IMR-90 (cell line): ENCODE results near the gene FRAS1. TPM values are rescaled to one million over a fixed set of nuclear protein-coding genes. Genes with fewer than 3 reads are reported as not detected.
A peak's percentile ranks its signal among the peaks of the same experiment; 100 is the strongest.

Experiments used
- ATAC-seq: fragments of 200-7000 bp; cut with Tn5 transposase; 2 replicates; pipeline ENCODE4 v1.9.1; 2020; ENCODE audit warnings: low read depth, mild to moderate bottlenecking, moderate library complexity
- BruUV-seq: library from RNA; stranded (reverse); fragments of 400-500 nt; replicated peaks from 2 replicates; lab custom pipeline; 2021; lab: Mats Ljungman, UMichigan
- CTCF ChIA-PET: fragments of 300-600 bp; formaldehyde crosslinking; extraction: SDS; loops from one replicate; lab custom pipeline; 2021; ENCODE audit warnings: antibody characterized with exemption; lab: Yijun Ruan, JAX
- POLR2A ChIA-PET: fragments of 300-600 bp; sonication (Branson Sonifier 250); formaldehyde crosslinking; loops from one replicate; lab custom pipeline; 2022; ENCODE audit warnings: antibody characterized with exemption; ENCODE audit not compliant: unreplicated experiment; lab: Charles Lee
- DNase-seq: peaks from one replicate; pipeline ENCODE4 v3.0.0; 2013
- H2AFZ ChIP-seq: replicated peaks from 2 replicates; pipeline ENCODE3; 2013; ENCODE audit warnings: low read length, mild to moderate bottlenecking; ENCODE audit not compliant: poor library complexity
- H2AK5ac ChIP-seq: 2 replicates; pipeline ENCODE4 v1.6.1; 2013; ENCODE audit warnings: low read depth, low read length, inconsistent platforms
- H2AK9ac ChIP-seq: replicated peaks from 2 replicates; pipeline ENCODE3; 2013; ENCODE audit warnings: mild to moderate bottlenecking, low read depth, low read length, moderate library complexity; ENCODE audit not compliant: poor library complexity
- H2BK120ac ChIP-seq: 2 replicates; pipeline ENCODE4 v1.6.1; 2013; ENCODE audit warnings: low read depth, low read length, inconsistent platforms
- H2BK15ac ChIP-seq: 3 replicates; pipeline ENCODE4 v1.6.1; 2013; ENCODE audit warnings: low read depth, low read length, inconsistent platforms
- H2BK20ac ChIP-seq: 2 replicates; pipeline ENCODE4 v1.6.1; 2013; ENCODE audit warnings: low read depth, mild to moderate bottlenecking, inconsistent platforms, low read length, moderate library complexity
- H2BK5ac ChIP-seq: 2 replicates; pipeline ENCODE4 v1.6.1; 2013; ENCODE audit warnings: mild to moderate bottlenecking, low read depth, low read length, inconsistent platforms; ENCODE audit not compliant: poor library complexity, severe bottlenecking
- H3K14ac ChIP-seq: replicated peaks from 2 replicates; pipeline ENCODE4 v1.6.1; 2013; ENCODE audit warnings: low read depth, low read length, inconsistent platforms
- H3K18ac ChIP-seq: 2 replicates; pipeline ENCODE4 v1.6.1; 2013; ENCODE audit warnings: low read depth, low read length, control low read depth
- H3K23ac ChIP-seq: 2 replicates; pipeline ENCODE4 v1.6.1; 2013; ENCODE audit warnings: low read depth, low read length, inconsistent platforms
- H3K27ac ChIP-seq: 2 replicates; pipeline ENCODE4 v1.5.1; 2013; ENCODE audit warnings: mild to moderate bottlenecking, control low read depth, low read length; ENCODE audit not compliant: insufficient read depth
- H3K27me3 ChIP-seq: 2 replicates; pipeline ENCODE4 v1.6.1; 2013; ENCODE audit warnings: low read length; ENCODE audit not compliant: control insufficient read depth, insufficient read depth
- H3K36me3 ChIP-seq: 2 replicates; pipeline ENCODE4 v1.6.1; 2013; ENCODE audit warnings: low read length, mixed read lengths; ENCODE audit not compliant: control insufficient read depth, insufficient read depth
- H3K4ac ChIP-seq: 2 replicates; pipeline ENCODE4 v1.6.1; 2013; ENCODE audit warnings: low read depth, low read length, inconsistent platforms
- H3K4me1 ChIP-seq: 2 replicates; pipeline ENCODE4 v1.6.1; 2013; ENCODE audit warnings: low read length, mixed read lengths; ENCODE audit not compliant: control insufficient read depth, insufficient read depth
- H3K4me2 ChIP-seq: 2 replicates; pipeline ENCODE4 v1.6.1; 2013; ENCODE audit warnings: low read depth, mild to moderate bottlenecking, control low read depth, low read length, moderate library complexity
- H3K4me3 ChIP-seq: 2 replicates; pipeline ENCODE4 v1.5.1; 2013; ENCODE audit warnings: low read depth, mild to moderate bottlenecking, control low read depth, low read length, moderate library complexity; ENCODE audit not compliant: insufficient read depth
- H3K56ac ChIP-seq: 2 replicates; pipeline ENCODE4 v1.6.1; 2013; ENCODE audit warnings: low read length, inconsistent platforms; ENCODE audit not compliant: insufficient read depth; ENCODE audit errors: extremely low read depth
- H3K79me1 ChIP-seq, 2 experiments: 2 replicates each; pipeline ENCODE4 v1.6.1; 2013; ENCODE audit warnings: low read length in 2 of 2, inconsistent platforms in 1 of 2, low read depth in 1 of 2
- H3K9ac ChIP-seq: 2 replicates; pipeline ENCODE4 v1.6.1; 2013; ENCODE audit warnings: low read depth, low read length, control low read depth
- H3K9me1 ChIP-seq: 2 replicates; pipeline ENCODE4 v1.6.1; 2013; ENCODE audit warnings: low read length, inconsistent platforms; ENCODE audit not compliant: insufficient read depth
- H3K9me3 ChIP-seq: 2 replicates; pipeline ENCODE4 v1.6.1; 2013; ENCODE audit warnings: low read length; ENCODE audit not compliant: control insufficient read depth, insufficient read depth
- H4K20me1 ChIP-seq: 2 replicates; pipeline ENCODE4 v1.6.1; 2013; ENCODE audit warnings: low read length, inconsistent platforms; ENCODE audit not compliant: insufficient read depth
- H4K5ac ChIP-seq: 2 replicates; pipeline ENCODE4 v1.6.1; 2013; ENCODE audit warnings: mild to moderate bottlenecking, low read depth, low read length, control low read depth
- H4K8ac ChIP-seq, 2 experiments: 2 replicates each; pipeline ENCODE4 v1.6.1; 2013; ENCODE audit warnings: low read depth in 2 of 2, low read length in 2 of 2, control low read depth in 1 of 2, inconsistent platforms in 1 of 2
- H4K91ac ChIP-seq: 2 replicates; pipeline ENCODE4 v1.6.1; 2013; ENCODE audit warnings: low read depth, low read length, inconsistent platforms; ENCODE audit not compliant: insufficient read depth
- CEBPB ChIP-seq: IDR thresholded peaks from 2 replicates; pipeline ENCODE4 v1.6.1; 2012; ENCODE audit warnings: low read depth, low read length, improper control_type of control experiment
- CHD1 ChIP-seq: IDR thresholded peaks from 2 replicates; pipeline ENCODE4 v1.6.1; 2012; ENCODE audit warnings: low read depth, low read length, improper control_type of control experiment
- FOS ChIP-seq: fragments of 150-350 bp; IDR thresholded peaks from 2 replicates; pipeline ENCODE4 v1.6.1; 2016; ENCODE audit warnings: low read depth, low read length
- MAZ ChIP-seq: IDR thresholded peaks from 2 replicates; pipeline ENCODE4 v1.6.1; 2012; ENCODE audit warnings: low read depth, mild to moderate bottlenecking, low read length, improper control_type of control experiment, moderate library complexity, borderline replicate concordance
- MXI1 ChIP-seq: IDR thresholded peaks from 2 replicates; pipeline ENCODE4 v1.6.1; 2012; ENCODE audit warnings: low read depth, mild to moderate bottlenecking, low read length, moderate library complexity, borderline replicate concordance
- NFE2L2 ChIP-seq: fragments of 150-350 bp; IDR thresholded peaks from 2 replicates; pipeline ENCODE4 v1.6.1; 2016; ENCODE audit warnings: low read depth, mild to moderate bottlenecking, low read length
- POLR2A ChIP-seq: IDR thresholded peaks from 2 replicates; pipeline ENCODE4 v1.6.1; 2012; ENCODE audit warnings: mild to moderate bottlenecking, low read depth, low read length
- RAD21 ChIP-seq: IDR thresholded peaks from 2 replicates; pipeline ENCODE4 v1.6.1; 2012; ENCODE audit warnings: low read length, improper control_type of control experiment
- RCOR1 ChIP-seq: IDR thresholded peaks from 2 replicates; pipeline ENCODE4 v1.6.1; 2012; ENCODE audit warnings: mild to moderate bottlenecking, low read length, improper control_type of control experiment; ENCODE audit not compliant: insufficient replicate concordance
- RFX5 ChIP-seq: IDR thresholded peaks from 2 replicates; pipeline ENCODE4 v1.8.0; 2012; ENCODE audit warnings: low read depth, mild to moderate bottlenecking, low read length, moderate library complexity
- USF2 ChIP-seq: fragments of 150-350 bp; IDR thresholded peaks from 2 replicates; pipeline ENCODE4 v1.6.1; 2017; ENCODE audit warnings: mild to moderate bottlenecking, antibody characterized with exemption, low read length, low read depth
- WGBS, 2 experiments: methylation state at CpG; one replicate each; pipeline versions ENCODE4 v1.1.5 to v1.1.7; 2013; ENCODE audit warnings: missing lambda C conversion rate in 2 of 2; ENCODE audit not compliant: insufficient read length in 1 of 2; ENCODE audit errors: extremely low coverage in 2 of 2; 5-methylcytosine and 5-hydroxymethylcytosine counted together
- dilution Hi-C: fragments of 300-500 bp; cut with HindIII; formaldehyde crosslinking; loops from one replicate; pipeline ENCODE4 v1.14.3; 2018; ENCODE audit warnings: low sequenced_read_pairs; ENCODE audit not compliant: unreplicated experiment
- in situ Hi-C: fragments of 300-500 bp; cut with MboI; formaldehyde crosslinking; loops from 3 replicates; pipeline ENCODE4 v1.14.3; 2019; ENCODE audit warnings: low sequenced_read_pairs, inconsistent platforms, mixed read lengths
- intact Hi-C: fragments of 100-400 bp; cut with micrococcal nuclease; formaldehyde crosslinking; loops from 2 replicates; pipeline ENCODE4 v1.10.0; 2022
- polyA plus RNA-seq, 3 experiments: library from polyadenylated mRNA; depleted of rRNA; stranded (reverse); fragments of >200 nt; gene quantifications; 2 replicates each; pipeline ENCODE4 v1.2.3, GENCODE V29; 2012; ENCODE audit warnings: low replicate concordance in 1 of 3
- total RNA-seq: library from RNA; depleted of rRNA; stranded (reverse); fragments of >200 nt; gene quantifications from 2 replicates; pipeline ENCODE4 v1.2.3, GENCODE V29; 2012

Gene FRAS1
- total and polyA plus RNA-seq, 2 of the 4 experiments (the other 2 are of a cell fraction) = under 0.01 to 0.03 TPM

GRCh38 chr4:78379991-78380729 lies 323.0 kb downstream of the FRAS1 start:
- H3K56ac ChIP-seq = no peak overlapping the region
- no peak overlapping the region for H2AFZ ChIP-seq
- H4K20me1 ChIP-seq = no peaks in the 10 kb centered on the region
- H2BK20ac ChIP-seq = no peak overlapping the region
- H2AK9ac ChIP-seq = no peak overlapping the region
- no CpG with 5 or more reads among the region's 4 CpGs for WGBS, 2 experiments
- no peak overlapping the region for H3K18ac ChIP-seq
- no peak overlapping the region for H2BK120ac ChIP-seq
- no peaks in the 10 kb centered on the region for H3K9me3 ChIP-seq
- H3K79me1 ChIP-seq = no peaks in the 10 kb centered on the region
- no peak for TF ChIP-seq RCOR1
- TF ChIP-seq POLR2A = no peak
- TF ChIP-seq RFX5 = no peak
- TF ChIP-seq RAD21 = no peak
- no peak for TF ChIP-seq MAZ
- TF ChIP-seq NFE2L2 = no peak
- TF ChIP-seq CHD1 = no peak
- no peak for TF ChIP-seq CEBPB
- no peak for TF ChIP-seq FOS
- TF ChIP-seq USF2 = no peak
- TF ChIP-seq MXI1 = no peak
- intact Hi-C loops = no loop called here
- DNase-seq (peak; percentile 1), ATAC-seq (peak; percentile 51; the same call in 1 of the 2 replicates)
- no peak overlapping the region for H4K5ac ChIP-seq
- no peak overlapping the region for H3K4me3 ChIP-seq
- no peak overlapping the region for H3K9ac ChIP-seq
- no peak overlapping the region for H3K14ac ChIP-seq
- no peak overlapping the region for H2BK15ac ChIP-seq
- no peak overlapping the region for H4K8ac ChIP-seq
- H4K91ac ChIP-seq = no peak overlapping the region
- no peaks in the 10 kb centered on the region for H3K4me1 ChIP-seq
- H3K4ac ChIP-seq = no peak overlapping the region
- H3K27ac ChIP-seq = no peak overlapping the region
- BruUV-seq = no TSS peak
- in situ Hi-C loops = no loop called here
- no peak overlapping the region for H3K4me2 ChIP-seq
- H3K27me3 ChIP-seq = no peaks in the 10 kb centered on the region; the same call in 1 of the 2 replicates
- dilution Hi-C loops = no loop called here
- no peak overlapping the region for H3K23ac ChIP-seq
- H2BK5ac ChIP-seq = no peak overlapping the region
- ChIA-PET CTCF (interaction anchor here (0.7 to 0.9 kb wide), 2 partner anchors 424 to 535 kb away, joined by 3 read pairs; no protein-coding TSS in a partner anchor), POLR2A (no interaction called here)
- H3K36me3 ChIP-seq = no peaks in the 10 kb centered on the region
- no peaks in the 10 kb centered on the region for H3K9me1 ChIP-seq
- no peak overlapping the region for H2AK5ac ChIP-seq
